Fibroblast of lung (primary cell): ENCODE results near the gene MMP1. TPM values are rescaled to one million over a fixed set of nuclear protein-coding genes. Genes with fewer than 3 reads are reported as not detected.
A peak's percentile ranks its signal among the peaks of the same experiment; 100 is the strongest.

ENCODE experiments used
- DNase-seq, 2 donors: peaks; one replicate each; pipeline versions ENCODE4 v3.0.0 to v3.0.0-alpha.2; 2010; ENCODE audit warnings: low read depth in 2 of 2
- H2AFZ ChIP-seq: 2 replicates; pipeline ENCODE4 v1.5.1; 2012; ENCODE audit warnings: low read length, control low read depth, inconsistent platforms
- H3K27ac ChIP-seq: 2 replicates; pipeline ENCODE4 v1.5.1; 2011; ENCODE audit warnings: low read length, control low read depth; ENCODE audit not compliant: insufficient read depth
- H3K27me3 ChIP-seq: 2 replicates; pipeline ENCODE4 v1.5.1; 2011; ENCODE audit warnings: mild to moderate bottlenecking, low read length; ENCODE audit not compliant: control insufficient read depth, insufficient read depth
- H3K36me3 ChIP-seq: 2 replicates; pipeline ENCODE4 v1.5.1; 2011; ENCODE audit warnings: low read length; ENCODE audit not compliant: control insufficient read depth, insufficient read depth
- H3K4me1 ChIP-seq: 2 replicates; pipeline ENCODE4 v1.5.1; 2011; ENCODE audit warnings: low read length; ENCODE audit not compliant: control insufficient read depth, insufficient read depth; ENCODE audit errors: extremely low read depth
- H3K4me2 ChIP-seq: 2 replicates; pipeline ENCODE4 v1.5.1; 2011; ENCODE audit warnings: low read length, control low read depth; ENCODE audit not compliant: insufficient read depth; ENCODE audit errors: extremely low read depth
- H3K4me3 ChIP-seq, 4 experiments: fragments of 200-600 bp in 1 of 4; sonication (generic) in 1 of 4; replicated peaks in 1 of 4; 2 replicates each; pipeline ENCODE4 v1.5.1; 2011 to 2016; ENCODE audit warnings: low read length in 4 of 4, low read depth in 3 of 4, mild to moderate bottlenecking in 3 of 4, control low read depth in 2 of 4, inconsistent platforms in 1 of 4, mixed read lengths in 1 of 4; ENCODE audit not compliant: insufficient read depth in 1 of 4; ENCODE audit errors: control extremely low read depth in 1 of 4
- H3K79me2 ChIP-seq: 2 replicates; pipeline ENCODE4 v1.5.1; 2012; ENCODE audit warnings: mild to moderate bottlenecking, low read length, inconsistent platforms; ENCODE audit not compliant: control insufficient read depth, insufficient read depth
- H3K9ac ChIP-seq: 2 replicates; pipeline ENCODE4 v1.5.1; 2011; ENCODE audit warnings: mild to moderate bottlenecking, low read length, control low read depth; ENCODE audit not compliant: insufficient read depth
- H3K9me3 ChIP-seq: 2 replicates; pipeline ENCODE4 v1.5.1; 2012; ENCODE audit warnings: low read depth, low read length; ENCODE audit not compliant: control insufficient read depth, insufficient read depth
- H4K20me1 ChIP-seq: 2 replicates; pipeline ENCODE4 v1.5.1; 2011; ENCODE audit warnings: low read length; ENCODE audit not compliant: control insufficient read depth, insufficient read depth; ENCODE audit errors: extremely low read depth
- CTCF ChIP-seq, 2 donors: IDR thresholded peaks in 1 of 2; conservative IDR thresholded peaks in 1 of 2; 1 replicate in 1 of 2; 2 replicates in 1 of 2; pipeline ENCODE4 v1.5.1; 2011 to 2012; ENCODE audit warnings: low read length in 2 of 2, control low read depth in 1 of 2, inconsistent platforms in 1 of 2, low read depth in 1 of 2, mild to moderate bottlenecking in 1 of 2
- EZH2 ChIP-seq: IDR thresholded peaks from 2 replicates; pipeline ENCODE4 v1.5.1; 2012; ENCODE audit warnings: low read length, control low read depth, mild to moderate bottlenecking; ENCODE audit errors: missing control alignments
- polyA plus RNA-seq, 2 donors: library from polyadenylated mRNA; depleted of rRNA in 1 of 2; stranded (reverse) in 1 of 2; unstranded in 1 of 2; fragments of >200 nt; gene quantifications; 2 replicates each; pipeline ENCODE4 v1.2.1, GENCODE V29; 2011 to 2012; ENCODE audit warnings: missing spikeins in 1 of 2
- total RNA-seq: library from RNA; depleted of rRNA; stranded (reverse); fragments of >200 nt; gene quantifications from 2 replicates; pipeline ENCODE4 v1.2.1, GENCODE V29; 2014

MMP1 gene
- total and polyA plus RNA-seq, 2 donors (not counting 1 experiment from before 2014, with no cell fraction given), result 40.5 to 489 TPM

GRCh38 chr11:102792604-102793003, 5.4 kb downstream of the MMP1 start:
- Histone ChIP-seq H3K36me3 (no peaks in the 10 kb centered on the region), H2AFZ (no peak overlapping the region), H3K79me2 (no peaks in the 10 kb centered on the region), H3K4me3 (no peak overlapping the region), H3K9me3 (no peaks in the 10 kb centered on the region), H3K4me2 (no peak overlapping the region), H3K27ac (no peak overlapping the region), H3K27me3 (no peaks in the 10 kb centered on the region), H3K4me1 (no peaks in the 10 kb centered on the region), H4K20me1 (no peaks in the 10 kb centered on the region), H3K9ac (no peak overlapping the region)
- DNase-seq, result no peak
- no peak for TF ChIP-seq CTCF (conservative IDR thresholded peaks at IDR 0.05 in 1 of 2, IDR thresholded peaks at IDR 0.05 in 1 of 2; ENCODE audit: low read depth in 1 of 2, low read length in 2 of 2)
- TF ChIP-seq EZH2, result no peak

GRCh38 chr11:102791271-102792036, 6.5 kb downstream of the MMP1 start:
- H3K4me3 ChIP-seq, result no peak overlapping the region
- H3K4me2 ChIP-seq, result no peak overlapping the region
- H3K9me3 ChIP-seq, result no peaks in the 10 kb centered on the region
- H3K4me1 ChIP-seq, result no peaks in the 10 kb centered on the region
- H3K27me3 ChIP-seq, result no peaks in the 10 kb centered on the region
- H3K27ac ChIP-seq, result no peak overlapping the region
- no peak for TF ChIP-seq CTCF (conservative IDR thresholded peaks at IDR 0.05 in 1 of 2, IDR thresholded peaks at IDR 0.05 in 1 of 2; ENCODE audit: low read depth in 1 of 2, low read length in 2 of 2)
- no peaks in the 10 kb centered on the region for H3K79me2 ChIP-seq
- no peak overlapping the region for H2AFZ ChIP-seq
- H4K20me1 ChIP-seq, result no peaks in the 10 kb centered on the region
- peak in 1 of 2 donors; percentile 67 for DNase-seq
- H3K36me3 ChIP-seq, result no peaks in the 10 kb centered on the region
- no peak overlapping the region for H3K9ac ChIP-seq

GRCh38 chr11:102788334-102788995, 9.5 kb downstream of the MMP1 start:
- H3K4me3 ChIP-seq, result no peak overlapping the region
- H3K36me3 ChIP-seq, result no peaks in the 10 kb centered on the region
- no peak overlapping the region for H2AFZ ChIP-seq
- no peaks in the 10 kb centered on the region for H3K4me1 ChIP-seq
- no peaks in the 10 kb centered on the region for H3K79me2 ChIP-seq
- no peak overlapping the region for H3K4me2 ChIP-seq
- H3K9me3 ChIP-seq, result no peaks in the 10 kb centered on the region
- H3K9ac ChIP-seq, result no peak overlapping the region
- no peaks in the 10 kb centered on the region for H4K20me1 ChIP-seq
- TF ChIP-seq EZH2 (no peak), CTCF (conservative IDR thresholded peaks at IDR 0.05 in 1 of 2, IDR thresholded peaks at IDR 0.05 in 1 of 2; ENCODE audit: low read depth in 1 of 2, low read length in 2 of 2) (no peak)
- peak in 1 of 2 donors; percentile 24 for DNase-seq
- no peaks in the 10 kb centered on the region for H3K27me3 ChIP-seq
- H3K27ac ChIP-seq, result no peak overlapping the region
